Measurements from ENCODE around the gene HEMGN. TPM values are rescaled to one million over a fixed set of nuclear protein-coding genes. Genes with fewer than 3 reads are reported as not detected.
A peak's percentile ranks its signal among the peaks of the same experiment; 100 is the strongest.

HEMGN gene
- total RNA-seq, 4 donors from 2014 or later: 0.22 to 0.27 TPM; not detected in 2

DNA sequence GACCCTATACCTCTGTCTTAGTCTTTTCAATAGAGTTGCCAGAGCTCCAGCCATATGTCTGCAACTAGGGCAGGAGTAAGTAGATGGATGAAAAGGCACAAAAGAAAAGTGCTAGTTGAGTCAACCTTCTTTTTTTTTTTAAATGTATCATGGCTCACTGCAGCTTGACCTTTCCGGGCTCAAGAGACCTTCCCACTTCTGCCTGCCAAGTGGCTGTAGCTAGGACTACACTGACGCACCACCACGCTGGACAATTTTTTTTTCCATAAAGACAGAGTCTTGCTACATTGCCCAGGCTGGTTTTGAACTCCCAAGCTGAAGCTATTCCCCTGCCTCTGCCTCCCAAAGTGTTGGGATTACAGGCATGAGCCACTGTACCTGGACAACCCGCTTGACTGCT lies 57.6 kb downstream of the HEMGN start:
- no peaks in the 10 kb centered on the region for H3K36me3 ChIP-seq
- H3K27ac ChIP-seq: peak overlapping the region in 2 of 3 donors; percentile 28 to 49
- intact Hi-C loops (cut with DNase I): no loop called here
- H3K4me1 ChIP-seq: peaks cover 20 to 25% of the 10 kb centered on the region in 2 donors
- no peak for TF ChIP-seq POLR2A (IDR thresholded peaks at IDR 0.05)
- H3K9me3 ChIP-seq: no peaks in the 10 kb centered on the region
- DNase-seq: peak; percentile 70
- no peaks in the 10 kb centered on the region for H3K27me3 ChIP-seq
- H3K4me3 ChIP-seq (replicated peaks in 1 of 3): no peak overlapping the region
- 27 to 33% methylated on average over 4 of the region's 4 CpGs for WGBS, 2 donors

Small RNA genes within 50 kb of the gene (small RNA-seq; reads per million reads assigned to genes)
- gene RF00019: not detected

Other genes with a start within 250 kb of the HEMGN start
- gene XPA, start 240.8 kb downstream of the HEMGN start, total RNA-seq: 10 to 100 TPM; 25.6 to 42.5 (median 35.8) TPM
- gene FOXE1, start 84.9 kb downstream of the HEMGN start, total RNA-seq: 100 to 1,000 TPM; 405 to 748 (median 454) TPM
- gene TRMO, start 15.7 kb downstream of the HEMGN start, total RNA-seq: 10 to 100 TPM; 56.6 to 81.6 (median 59.0) TPM
- gene ANP32B, start 45.2 kb upstream of the HEMGN start, total RNA-seq: 10 to 100 TPM; 19.7 to 32.1 (median 27.5) TPM
- 10 to 100 TPM; 28.5 to 68.8 (median 53.6) TPM for gene NANS, start 118.6 kb upstream of the HEMGN start, total RNA-seq
- 1 to 10 TPM; 3.9 to 8.1 (median 5.2) TPM for gene TRIM14, start 181.1 kb upstream of the HEMGN start, total RNA-seq